GM21515 (cell line): Measurements from ENCODE around the gene ZFAND3.

Experiments used
- ATAC-seq: cut with Tn5 transposase; IDR thresholded peaks from one replicate; pipeline ENCODE4 v1.9.1; 2021; ENCODE audit not compliant: unreplicated experiment

Gene ZFAND3

DNA sequence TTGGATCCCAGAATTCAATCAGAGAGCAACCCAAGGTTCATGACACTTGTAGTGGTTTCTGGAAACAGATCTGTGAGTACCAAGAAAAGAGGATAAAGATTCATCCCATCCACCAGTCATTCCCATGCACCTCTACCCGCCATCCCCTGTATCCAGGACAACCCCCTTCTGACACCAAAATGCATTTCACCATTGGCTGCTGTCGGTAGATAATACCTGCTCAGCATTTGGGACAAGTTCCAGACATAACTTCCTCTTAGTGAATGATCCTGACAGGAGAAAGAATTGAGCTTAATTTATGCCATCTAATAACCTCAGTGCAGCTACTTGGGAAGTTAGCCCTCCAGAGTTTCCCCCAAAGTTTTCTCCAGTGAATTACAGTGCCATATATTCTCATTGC lies 329.1 kb downstream of the ZFAND3 start:
- no peak for ATAC-seq

DNA sequence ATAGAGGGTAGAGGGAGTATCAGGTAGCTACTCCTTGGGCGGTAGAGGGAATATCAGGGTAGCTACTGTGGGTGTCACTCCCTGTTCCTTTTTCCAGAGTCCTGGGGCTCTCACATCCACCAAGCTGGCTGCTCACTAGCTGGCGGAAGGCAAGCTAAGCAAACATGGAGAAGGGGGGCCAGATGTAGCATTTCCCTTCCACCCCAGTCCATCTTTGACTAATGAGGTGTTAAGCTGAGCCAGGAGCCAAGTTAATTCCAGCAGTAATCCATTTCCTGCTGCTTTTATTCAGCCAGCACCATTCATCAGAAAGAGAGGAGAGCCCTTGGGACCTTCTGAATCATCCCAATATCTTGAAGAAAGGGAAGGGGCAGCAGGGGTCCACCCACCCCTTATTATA lies 330.0 kb downstream of the ZFAND3 start:
- ATAC-seq = no peak

DNA sequence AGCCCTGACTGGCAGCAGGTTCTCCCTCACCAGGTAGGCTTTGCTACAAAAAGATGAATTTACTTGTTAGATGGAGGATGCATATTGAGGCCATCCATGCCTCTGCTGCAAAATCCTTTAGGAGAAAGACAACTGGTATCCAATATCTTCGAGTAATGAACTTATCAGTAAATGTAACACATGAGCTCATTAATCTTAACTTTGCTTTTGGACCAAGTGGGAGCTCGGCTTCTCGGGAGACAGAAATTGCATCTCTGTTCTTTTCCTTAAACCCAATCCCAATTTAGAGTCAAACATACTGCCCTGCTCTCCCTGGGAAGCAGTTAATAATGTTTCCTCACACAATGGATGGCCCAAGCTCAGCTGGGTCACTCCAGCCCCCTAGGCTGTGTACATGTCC lies 330.5 kb downstream of the ZFAND3 start:
- no peak for ATAC-seq

DNA sequence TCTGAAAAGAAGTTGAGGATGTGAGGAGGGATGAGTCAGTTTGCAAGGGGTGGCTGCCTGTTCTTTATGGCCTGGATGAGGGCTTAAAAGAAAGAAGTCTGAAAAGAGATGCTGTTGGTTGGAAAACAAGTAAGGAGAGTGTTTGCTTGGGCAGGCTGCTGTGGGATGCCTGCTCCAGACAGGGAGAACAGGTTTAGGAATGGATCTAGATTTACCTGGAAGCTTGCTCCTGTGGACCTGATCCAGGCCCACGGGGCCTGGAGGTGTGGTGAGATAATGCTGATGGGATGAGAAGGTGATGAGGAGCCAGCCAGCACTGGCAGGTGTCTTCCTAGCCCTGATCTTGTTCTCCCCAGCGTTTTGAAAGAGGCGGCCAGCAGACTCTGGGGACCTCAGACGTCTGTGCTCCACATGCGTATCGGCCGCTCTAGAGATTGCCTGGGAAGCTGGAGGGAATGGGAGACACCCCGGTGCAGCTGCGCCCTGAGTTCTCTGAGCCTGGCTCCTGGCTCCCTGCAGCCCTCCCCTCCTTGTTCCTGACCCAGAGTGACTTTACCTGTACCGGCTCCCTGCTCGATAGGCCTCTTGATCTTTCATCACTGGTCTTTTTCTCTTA lies 331.3 kb downstream of the ZFAND3 start:
- ATAC-seq = no peak

DNA sequence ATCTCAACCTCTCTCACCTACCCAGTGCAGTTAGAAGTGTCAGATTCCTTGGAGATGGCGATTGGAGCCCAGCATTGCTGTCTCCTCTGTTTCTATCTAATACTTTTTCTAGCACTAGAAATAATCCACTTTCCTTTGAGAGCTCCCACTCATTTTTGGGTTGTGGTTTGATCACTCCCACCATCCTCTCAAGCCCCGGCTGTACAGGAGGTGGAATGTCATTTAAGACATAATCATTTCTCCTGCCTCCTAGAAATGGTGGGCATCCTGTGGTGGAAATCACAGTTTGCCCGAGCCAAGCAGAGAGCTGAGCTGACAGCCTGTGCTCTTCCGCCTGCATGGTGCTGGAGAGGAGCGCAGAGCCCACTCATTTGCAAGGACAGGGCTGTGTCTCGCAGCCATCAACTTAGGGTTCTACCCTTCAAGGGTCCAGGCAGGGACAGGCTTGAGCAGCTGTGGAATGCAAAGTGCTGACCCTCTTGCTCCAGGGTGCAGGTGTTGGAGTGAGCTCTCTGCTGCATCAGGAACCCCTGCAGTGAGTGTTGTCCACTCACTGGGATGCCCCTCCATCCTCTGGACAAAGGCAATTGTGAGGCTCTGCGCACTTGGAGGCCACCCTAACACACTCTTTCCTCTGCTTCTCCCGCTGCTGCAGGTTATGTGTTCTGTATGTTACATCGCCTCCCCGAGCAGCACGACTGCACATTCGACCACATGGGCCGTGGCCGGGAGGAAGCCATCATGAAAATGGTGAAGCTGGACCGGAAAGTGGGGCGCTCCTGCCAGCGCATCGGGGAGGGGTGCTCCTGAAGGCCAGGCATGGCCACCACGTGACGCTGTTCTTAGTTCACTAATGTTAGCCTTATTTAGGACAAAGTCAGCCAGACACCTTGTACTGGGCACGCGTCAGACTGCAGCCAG lies 332.3 kb downstream of the ZFAND3 start:
- ATAC-seq = no peak

DNA sequence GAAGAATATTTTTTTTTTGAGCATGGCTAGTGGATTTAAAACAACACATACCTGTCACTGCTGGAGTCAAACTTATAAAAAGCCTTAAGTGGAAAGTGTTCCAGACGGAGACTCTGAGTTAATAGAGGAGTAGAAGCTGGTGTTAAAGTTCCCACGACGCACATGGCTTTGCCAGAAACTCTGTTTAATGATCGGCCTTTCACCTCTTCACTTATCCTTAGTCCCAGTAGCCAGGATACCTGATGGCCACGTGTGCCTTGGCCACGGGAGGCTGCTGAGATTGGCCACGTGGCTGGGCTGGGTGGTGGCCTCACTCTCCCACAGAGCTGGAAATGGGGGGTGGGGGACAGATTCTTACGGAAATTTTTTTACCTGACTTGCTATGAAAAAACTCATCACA lies 333.1 kb downstream of the ZFAND3 start:
- no peak for ATAC-seq

DNA sequence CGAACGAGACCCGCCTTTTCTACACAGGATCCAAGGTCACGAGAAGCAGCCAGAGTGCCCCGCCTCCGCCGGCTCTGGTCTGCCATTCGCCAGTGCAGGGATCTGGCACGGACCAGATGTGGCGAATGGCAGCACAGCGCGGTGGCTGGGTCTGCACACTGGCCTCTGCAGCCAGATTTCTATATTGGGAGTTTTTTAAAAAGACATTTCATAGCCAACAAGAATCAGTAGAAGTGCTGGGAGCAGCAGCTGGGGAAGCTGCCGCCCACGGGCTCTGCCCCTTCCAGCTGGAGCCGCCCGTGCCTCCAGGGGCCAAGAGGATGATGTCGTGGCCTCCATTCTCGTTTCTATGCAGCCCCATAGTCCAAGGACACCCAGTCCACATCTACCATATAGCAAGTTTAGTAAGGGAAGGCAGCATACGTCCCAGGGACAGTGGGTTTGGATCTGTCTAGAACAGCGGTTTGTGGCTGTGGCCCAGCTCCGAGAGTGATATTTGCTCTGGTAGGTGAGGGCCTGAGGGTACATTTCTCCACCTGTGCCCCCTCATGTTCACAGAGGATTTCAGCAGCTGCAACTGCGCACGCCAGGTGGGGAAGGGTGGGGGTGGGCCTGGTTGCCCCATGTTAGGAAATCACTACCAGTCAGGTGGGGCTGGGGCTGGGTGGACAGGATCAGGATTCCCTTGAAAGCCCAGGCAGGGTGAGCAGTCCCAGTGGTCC lies 333.7 kb downstream of the ZFAND3 start:
- no peak for ATAC-seq

DNA sequence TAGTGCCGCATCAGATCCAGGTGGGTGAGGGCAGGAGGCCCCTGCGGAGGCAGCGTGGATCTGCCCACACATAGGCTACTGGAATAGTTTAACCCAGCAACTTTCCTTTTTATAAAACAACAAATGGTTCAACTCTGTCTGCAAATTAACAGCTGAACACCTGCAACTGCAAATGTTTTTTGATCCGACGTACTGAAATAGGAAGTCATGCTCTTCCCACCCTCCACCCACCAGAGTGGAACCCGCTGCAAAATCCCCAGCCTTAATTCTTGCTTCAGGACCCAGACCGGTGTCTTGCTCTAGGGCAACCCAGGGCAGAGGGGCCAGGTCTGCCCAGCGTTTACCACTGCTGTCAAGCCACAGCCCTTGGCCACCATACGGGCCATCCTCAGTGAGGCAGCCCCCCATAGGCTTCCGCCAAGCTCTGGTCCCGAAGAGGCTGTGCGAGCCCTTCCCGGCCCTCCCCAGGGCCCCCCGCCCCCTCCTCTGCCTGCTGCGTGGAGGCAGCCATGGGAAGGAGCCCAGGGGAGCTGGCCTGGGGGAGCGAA lies 334.3 kb downstream of the ZFAND3 start:
- no peak for ATAC-seq

DNA sequence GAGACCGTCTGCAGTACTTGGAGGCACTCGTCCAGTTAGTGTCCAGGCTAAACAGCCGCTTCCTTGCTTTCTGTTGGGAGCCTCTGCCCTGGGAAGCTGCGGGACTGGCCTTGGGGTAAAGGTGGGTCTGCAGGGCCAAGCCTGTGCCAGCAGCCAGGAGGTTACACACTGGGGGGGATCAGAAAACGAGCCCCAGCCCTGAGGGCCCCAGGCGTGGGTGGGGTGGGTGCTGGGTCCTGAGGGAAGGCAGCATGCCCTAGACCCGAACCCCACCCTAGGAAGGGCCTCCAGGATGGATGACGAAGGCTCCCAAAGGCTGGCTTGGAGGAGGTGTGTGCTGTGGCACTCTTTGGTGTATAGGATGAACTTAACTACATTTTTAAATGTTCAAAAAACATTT lies 335.2 kb downstream of the ZFAND3 start:
- ATAC-seq = no peak

DNA sequence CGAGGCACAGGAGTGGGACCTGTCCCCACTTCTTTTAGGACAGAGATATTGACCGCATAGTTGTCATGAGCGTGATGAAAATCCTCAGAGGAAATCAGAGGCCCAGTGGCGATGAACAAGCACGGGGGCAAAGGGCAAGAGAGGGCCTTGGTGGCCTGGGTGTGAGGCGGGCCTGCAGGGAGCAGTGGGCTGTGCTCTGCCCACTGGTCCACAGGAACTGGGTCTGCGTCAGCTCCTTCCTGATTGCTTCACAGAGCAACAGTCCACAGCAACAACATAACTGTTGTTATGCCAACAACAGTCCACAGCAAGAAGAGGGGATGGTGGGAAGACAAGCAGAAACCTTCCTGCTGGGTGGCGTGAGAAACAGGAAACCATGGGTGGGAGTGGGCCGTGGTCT lies 335.6 kb downstream of the ZFAND3 start:
- no peak for ATAC-seq

DNA sequence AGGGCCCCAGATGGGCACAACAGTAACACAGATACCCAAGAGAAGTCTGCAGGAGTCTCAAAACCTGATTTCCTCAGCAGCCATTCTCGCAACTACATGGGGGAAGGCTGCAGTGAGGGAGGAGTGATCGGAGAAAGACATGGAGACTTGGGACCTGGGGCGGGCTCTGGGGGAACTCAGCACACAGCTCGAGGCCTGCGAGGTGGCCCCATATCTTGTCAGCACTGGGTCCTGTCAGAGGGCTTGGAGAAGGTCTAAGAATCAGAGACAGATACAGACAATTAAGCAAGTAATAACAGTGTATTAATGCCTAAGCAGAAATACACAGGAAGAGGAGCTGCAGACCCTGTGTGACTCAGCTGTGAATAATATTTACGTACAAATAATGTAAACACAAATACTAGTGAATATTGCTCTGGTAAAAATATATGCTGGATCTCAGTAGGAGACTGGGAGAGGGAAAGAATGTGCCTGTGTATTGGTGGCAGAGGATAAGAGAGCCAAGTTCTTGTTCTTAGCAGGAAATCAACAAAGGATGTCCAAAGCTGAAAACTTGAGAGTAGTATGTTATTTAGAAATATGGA lies 336.2 kb downstream of the ZFAND3 start:
- no peak for ATAC-seq

DNA sequence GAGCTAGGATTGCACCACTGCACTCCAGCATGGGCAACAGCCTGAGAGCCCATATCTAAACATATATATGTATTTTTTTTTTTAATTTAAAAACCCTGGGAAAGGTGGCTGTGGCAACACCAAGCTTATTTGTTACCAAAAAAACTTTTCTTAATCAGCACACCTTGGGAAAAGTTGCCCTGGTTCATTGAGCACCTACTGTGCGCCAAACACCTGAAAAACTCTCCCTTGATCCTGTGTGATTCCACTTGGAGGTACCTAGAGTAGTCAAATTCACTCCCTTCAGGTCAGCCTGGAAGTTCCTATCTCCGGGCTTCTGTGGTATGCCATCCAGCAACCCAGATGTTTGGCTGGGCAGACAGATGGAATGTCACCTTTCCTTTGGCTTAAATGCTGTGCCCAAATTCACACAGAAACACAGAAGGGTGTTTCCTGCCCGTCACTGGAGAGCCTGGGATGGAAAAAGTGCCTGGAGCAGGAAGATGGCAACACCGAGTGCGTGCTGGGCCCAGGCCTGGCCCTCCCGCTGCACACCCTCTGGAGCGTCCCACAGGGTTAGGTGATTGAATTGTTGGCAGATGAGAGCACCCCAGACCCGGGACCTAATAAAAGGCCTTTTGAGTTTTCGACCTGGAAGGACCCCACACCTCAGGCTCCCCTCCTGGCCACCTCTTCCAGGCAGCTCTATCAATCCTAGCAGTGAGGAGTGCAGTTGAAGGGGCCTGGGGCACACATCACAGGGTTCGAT lies 337.5 kb downstream of the ZFAND3 start:
- ATAC-seq = no peak

DNA sequence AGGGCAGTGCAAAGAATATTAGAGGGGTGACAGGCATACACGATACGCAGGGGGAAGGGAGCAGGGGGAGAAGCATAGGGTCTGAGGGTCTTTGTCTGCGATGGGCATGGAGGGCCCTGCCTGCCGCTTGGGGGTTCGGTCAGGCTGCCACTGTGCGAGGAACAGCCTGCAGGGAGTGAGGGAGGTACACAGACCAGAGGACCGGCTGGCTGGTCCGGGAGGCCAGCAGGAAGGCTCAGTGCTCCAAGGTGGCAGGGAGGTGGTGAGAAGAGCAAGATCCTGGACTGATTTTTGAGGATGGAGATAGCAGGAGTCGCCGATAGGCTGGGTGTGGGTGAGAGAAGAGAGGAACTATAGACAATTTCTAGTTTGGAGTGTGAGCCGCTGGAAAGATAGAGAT lies 338.4 kb downstream of the ZFAND3 start:
- ATAC-seq = no peak

DNA sequence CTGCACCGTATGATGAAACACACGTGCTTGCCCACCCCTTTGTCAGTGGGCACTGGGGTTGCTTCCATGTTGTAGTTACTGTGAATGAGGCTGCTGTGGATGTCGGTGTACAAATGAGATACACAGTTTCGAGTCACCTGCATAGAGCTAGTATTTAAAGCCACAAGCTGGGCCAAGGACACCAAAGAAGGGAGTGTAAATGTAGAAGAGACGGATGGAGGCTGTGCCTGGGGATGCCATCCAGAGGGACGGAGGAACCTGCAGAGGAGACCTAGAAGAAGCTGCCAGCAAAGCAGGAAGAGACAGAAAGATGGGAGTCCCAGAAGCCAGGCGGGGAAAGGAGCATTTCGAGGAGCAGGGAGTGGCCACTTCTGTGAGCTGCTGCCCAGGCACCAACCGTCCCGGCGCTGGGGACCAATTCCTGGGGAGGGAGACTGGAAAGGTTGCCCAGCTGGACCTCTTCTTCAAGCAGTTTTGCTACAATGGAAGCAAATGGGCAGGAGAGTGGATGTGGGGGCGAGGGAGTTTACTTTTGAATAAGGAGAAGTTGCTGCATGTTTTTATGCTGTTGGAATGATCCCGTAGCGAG lies 339.3 kb downstream of the ZFAND3 start:
- ATAC-seq = no peak

DNA sequence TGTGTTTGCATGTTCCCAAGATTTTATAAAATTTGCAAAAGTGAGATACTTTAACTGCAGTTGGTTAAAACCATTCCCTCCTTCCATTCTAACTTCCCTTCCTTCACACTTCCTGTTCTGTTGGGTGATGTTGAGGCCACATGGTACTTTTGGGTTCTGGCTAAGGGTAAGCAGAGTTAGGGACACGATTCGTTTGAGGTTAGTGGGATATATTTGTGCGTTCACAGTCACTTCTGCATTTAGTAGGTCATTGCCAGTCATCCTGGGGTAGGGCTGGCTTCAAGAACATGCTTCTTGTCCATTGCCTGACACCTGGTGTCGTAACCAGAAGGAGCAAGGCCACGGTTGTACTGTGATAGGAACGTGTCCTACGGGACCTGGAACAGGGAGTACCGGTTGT lies 340.1 kb downstream of the ZFAND3 start:
- ATAC-seq = no peak

DNA sequence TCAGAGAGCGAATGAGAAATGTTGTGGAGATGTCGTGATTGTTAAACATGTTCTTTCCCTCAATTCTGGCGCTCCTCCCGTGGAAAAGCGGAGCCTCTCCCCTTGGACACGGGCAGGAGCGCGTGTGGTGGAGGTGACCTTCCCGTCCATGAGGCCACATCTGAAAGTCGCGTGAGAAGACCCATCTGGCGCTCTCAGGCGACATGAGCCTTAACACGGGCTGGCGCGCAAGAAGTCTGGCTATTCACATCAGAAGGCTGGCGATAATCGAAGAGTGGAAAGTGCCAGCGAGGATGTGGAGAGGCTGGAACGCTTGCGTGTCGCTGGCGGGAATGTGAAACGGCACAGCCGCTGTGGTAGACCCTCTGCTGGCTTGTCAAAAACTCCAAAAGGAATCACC lies 341.3 kb downstream of the ZFAND3 start:
- no peak for ATAC-seq

DNA sequence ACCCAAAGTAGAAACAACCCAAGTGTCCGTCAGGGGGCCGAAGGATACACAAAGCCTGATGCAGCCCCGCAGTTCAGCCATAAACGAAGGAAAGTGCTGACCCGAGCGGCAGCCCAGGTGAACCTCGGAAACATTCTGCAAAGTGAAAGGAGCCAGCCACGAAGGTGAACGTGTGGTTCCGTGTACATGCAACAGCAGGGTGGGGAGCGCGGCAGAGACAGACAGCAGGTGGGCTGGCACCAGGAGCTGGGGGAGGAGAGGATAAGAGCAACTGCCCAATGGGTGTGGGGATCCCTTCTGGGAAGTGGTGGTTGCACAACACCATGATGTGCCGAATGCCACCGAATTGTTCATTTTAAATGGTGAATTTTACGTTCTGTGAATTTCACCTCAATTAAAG lies 341.8 kb downstream of the ZFAND3 start:
- no peak for ATAC-seq

DNA sequence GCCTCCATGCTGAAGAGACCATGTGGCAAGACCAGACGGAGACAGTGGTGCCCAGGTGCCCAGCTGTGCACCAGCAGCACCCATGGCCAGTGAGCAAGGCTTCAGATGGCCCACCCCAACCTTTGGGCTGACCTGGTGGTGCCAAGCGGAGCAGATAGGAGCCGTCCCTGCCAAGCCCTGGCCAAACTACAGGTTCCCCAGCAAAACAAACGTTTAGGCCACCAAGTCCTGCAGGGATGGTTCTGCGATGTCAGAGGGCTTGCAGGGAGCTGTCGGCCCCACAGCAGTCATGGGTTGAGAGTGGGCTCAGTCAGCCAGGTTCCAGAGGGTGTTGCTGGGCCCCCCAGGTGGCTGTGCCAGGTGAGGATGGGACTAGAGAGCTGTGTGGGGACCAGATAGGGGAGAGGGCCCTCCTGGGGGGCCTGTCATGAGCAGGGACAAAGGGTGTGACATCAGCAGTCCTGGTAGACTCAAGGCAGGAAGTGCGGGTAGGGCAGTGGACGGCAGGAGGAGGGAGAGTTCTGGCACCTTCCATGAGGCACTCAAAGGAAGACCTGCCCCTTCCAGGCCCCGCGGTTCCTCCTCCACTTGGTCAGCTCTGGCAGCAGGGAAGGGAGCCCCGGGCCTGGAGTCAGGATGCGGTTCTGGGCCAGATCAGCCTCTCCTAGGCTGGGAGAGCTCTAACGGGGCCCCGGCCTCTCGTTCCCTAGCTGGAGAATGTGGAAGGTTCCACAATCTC lies 342.4 kb downstream of the ZFAND3 start:
- ATAC-seq = no peak

DNA sequence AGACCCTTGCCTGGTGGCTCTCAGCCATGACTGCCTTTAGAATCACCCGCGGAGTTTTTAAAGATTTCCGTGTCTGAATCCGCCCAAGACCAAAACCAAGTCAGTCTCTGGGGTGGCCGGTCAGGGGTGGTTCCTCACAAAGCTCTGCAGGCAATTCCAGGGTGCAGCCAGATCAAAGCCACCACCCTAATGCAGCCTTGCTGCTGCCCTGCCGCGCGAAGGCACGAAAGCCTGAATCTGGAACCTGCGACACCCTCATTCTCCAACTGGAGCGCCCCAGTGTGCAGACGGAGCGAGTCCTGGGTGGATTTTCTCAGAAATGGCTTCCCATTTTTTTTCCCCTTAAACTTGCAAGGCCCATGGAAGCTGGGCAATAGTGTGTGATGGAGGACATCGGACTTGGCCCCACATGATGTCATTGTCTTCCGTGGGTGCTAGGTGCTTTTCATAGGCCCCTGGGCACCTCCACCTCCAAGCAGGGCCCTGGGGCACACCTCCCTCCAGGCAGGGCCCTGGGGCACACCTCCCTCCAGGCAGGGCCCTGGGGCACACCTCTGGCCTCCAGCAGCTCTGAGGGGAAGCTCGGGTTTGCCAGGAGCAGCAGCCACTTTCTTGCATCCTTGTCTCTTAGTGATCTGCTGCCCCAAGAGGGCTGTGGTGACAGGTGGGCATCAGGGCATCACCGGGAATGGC lies 343.1 kb downstream of the ZFAND3 start:
- no peak for ATAC-seq
